Esophagus (tissue), 2 donors: Measurements from ENCODE around the gene SINHCAF. TPM values are rescaled to one million over a fixed set of nuclear protein-coding genes. Genes with fewer than 3 reads are reported as not detected.
A peak's percentile ranks its signal among the peaks of the same experiment; 100 is the strongest.
"Not testable (repeated sequence)": the region's sequence is repeated elsewhere in the genome, so short reads cannot be mapped to it uniquely, and the experiment has no call there.

ENCODE experiments used
- H3K27ac ChIP-seq, 2 donors: one replicate each; pipeline ENCODE4 v1.5.1; 2013; ENCODE audit warnings: low read depth in 2 of 2, mild to moderate bottlenecking in 2 of 2, inconsistent platforms in 1 of 2, low read length in 1 of 2, moderate library complexity in 1 of 2
- H3K27me3 ChIP-seq, 2 donors: one replicate each; pipeline ENCODE4 v1.6.1; 2013; ENCODE audit warnings: low read length in 2 of 2, control low read depth in 1 of 2, mild to moderate bottlenecking in 1 of 2; ENCODE audit not compliant: insufficient read depth in 2 of 2, control insufficient read depth in 1 of 2
- H3K36me3 ChIP-seq, 2 donors: one replicate each; pipeline ENCODE4 v1.6.1; 2013; ENCODE audit warnings: low read length in 1 of 2; ENCODE audit not compliant: control insufficient read depth in 2 of 2, insufficient read depth in 2 of 2
- H3K4me1 ChIP-seq, 2 donors: one replicate each; pipeline ENCODE4 v1.6.1; 2013; ENCODE audit warnings: low read length in 1 of 2; ENCODE audit not compliant: control insufficient read depth in 2 of 2, insufficient read depth in 2 of 2
- H3K4me3 ChIP-seq, 2 donors: one replicate each; pipeline ENCODE4 v1.5.1; 2013; ENCODE audit warnings: low read length in 2 of 2, mild to moderate bottlenecking in 2 of 2, low read depth in 1 of 2, moderate library complexity in 1 of 2
- H3K9me3 ChIP-seq, 2 donors: one replicate each; pipeline ENCODE4 v1.6.1; 2013; ENCODE audit warnings: mild to moderate bottlenecking in 2 of 2, low read depth in 1 of 2, low read length in 1 of 2, moderate library complexity in 1 of 2; ENCODE audit not compliant: control insufficient read depth in 2 of 2, insufficient read depth in 1 of 2
- WGBS, 2 donors: extraction: QIAGEN DNeasy Blood & Tissue Kit; methylation state at CpG; one replicate each; pipeline ENCODE4 v1.1.7; 2013; 5-methylcytosine and 5-hydroxymethylcytosine counted together
- polyA plus RNA-seq, 2 donors: library from polyadenylated mRNA; stranded (reverse); fragments of 200-250 nt; gene quantifications; one replicate each; pipeline ENCODE4 v1.2.3, GENCODE V29; 2013
- donor health status: healthy with polysubstance abuse.
- donor health status: Bipolar disorder and iron deficiency.

The SINHCAF gene, protein sequence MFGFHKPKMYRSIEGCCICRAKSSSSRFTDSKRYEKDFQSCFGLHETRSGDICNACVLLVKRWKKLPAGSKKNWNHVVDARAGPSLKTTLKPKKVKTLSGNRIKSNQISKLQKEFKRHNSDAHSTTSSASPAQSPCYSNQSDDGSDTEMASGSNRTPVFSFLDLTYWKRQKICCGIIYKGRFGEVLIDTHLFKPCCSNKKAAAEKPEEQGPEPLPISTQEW
- 10 to 100 TPM; 14.6 to 19.0 TPM for polyA plus RNA-seq

DNA sequence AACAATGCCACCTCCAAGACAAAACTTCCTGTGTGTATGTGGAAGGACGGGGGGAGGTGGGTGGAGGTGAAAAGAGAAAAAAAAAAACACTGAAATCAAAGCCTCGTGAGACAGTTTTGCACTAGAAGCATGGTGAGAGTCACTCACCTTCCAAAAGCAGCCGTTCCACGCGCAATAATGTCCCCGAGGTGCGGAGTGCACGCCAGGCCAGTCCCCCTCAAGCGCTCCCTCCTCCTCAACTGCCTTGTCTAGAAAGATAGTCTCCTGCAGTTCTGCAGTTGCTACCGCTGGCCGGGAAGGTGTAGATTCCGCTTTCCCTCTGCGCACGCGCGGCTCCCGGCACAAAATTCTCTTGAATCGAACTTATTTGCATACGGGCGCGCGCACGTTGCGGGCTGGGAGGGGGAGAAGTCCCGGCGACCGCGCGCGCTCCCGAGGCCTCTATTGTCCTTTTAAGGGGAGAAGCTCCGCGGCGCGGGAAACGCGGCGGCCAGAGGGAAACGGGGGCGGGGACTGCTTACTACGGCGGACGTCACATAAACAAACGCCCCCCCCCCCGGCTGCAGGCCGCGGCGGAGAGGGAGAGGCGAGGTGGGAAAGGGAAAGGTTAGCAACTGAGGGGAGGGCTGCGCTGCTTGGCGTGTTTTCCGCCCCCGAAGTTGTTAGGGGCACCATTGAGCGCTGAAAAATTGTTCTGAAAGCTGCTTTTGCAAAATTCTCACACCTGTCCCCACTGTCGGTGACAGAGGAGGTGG lies at the start of gene SINHCAF:
Gene SINHCAF (minus strand): TSS at position 274 of the 755 bp plus-strand sequence. CDS start 27,946 bp downstream, outside the sequence.
- no peaks in the 10 kb centered on the region for H3K9me3 ChIP-seq
- H3K4me1 ChIP-seq, result no peaks in the 10 kb centered on the region
- no peaks in the 10 kb centered on the region for H3K36me3 ChIP-seq
- no peaks in the 10 kb centered on the region for H3K27me3 ChIP-seq
- 0 to 1% methylated on average over 45 to 55 of the region's 55 CpGs for WGBS, 2 donors
- peak within 1 kb of the TSS; percentile 90 to 98 for H3K27ac ChIP-seq
- H3K4me3 ChIP-seq, result peak within 1 kb of the TSS; percentile 81 to 84

DNA sequence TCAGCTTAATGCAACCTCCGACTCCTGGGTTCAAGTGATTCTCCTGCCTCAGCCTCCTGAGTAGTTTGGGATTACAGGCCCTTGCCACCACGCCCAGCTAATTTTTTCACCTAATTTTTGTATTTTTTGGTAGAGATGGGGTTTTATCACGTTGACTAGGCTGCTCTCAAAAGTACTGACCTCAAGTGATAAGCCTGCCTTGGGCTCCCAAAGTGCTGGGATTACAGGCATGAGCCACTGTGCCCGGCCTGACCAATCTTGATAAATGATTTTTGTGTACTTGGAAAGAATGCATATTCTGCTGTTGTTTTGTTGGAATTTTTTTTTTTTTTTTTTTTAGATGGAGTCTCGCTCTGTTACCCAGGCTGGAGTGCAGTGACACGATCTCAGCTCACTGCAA lies 49.5 kb upstream of the SINHCAF start:
- 85 to 86% methylated on average over 6 of the region's 6 CpGs for WGBS, 2 donors
- not testable (repeated sequence) for H3K4me1 ChIP-seq, H3K36me3 ChIP-seq, H3K27me3 ChIP-seq, H3K9me3 ChIP-seq, H3K4me3 ChIP-seq, H3K27ac ChIP-seq

DNA sequence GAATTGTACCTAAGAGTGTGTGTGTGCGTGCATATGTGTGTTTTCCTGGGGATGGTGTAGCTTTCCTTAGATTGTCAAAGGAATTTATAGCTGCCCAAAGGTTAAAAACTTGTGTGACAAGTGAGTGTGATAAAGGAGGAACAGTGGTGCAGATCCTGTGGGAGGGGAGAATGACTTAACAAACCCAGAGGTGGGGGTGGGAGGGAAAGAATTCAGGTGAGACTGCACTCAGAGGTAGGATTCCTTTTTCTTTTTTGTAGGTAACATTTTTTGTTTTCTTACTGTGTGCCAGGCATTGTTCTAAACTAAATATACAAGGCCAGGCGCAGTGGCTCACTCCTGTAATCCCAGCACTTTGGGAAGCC lies 45.3 kb upstream of the SINHCAF start:
- no peaks in the 10 kb centered on the region for H3K4me1 ChIP-seq
- H3K9me3 ChIP-seq, result no peaks in the 10 kb centered on the region
- no peak overlapping the region for H3K4me3 ChIP-seq
- no peaks in the 10 kb centered on the region for H3K36me3 ChIP-seq
- WGBS, 2 donors, result 85 to 91% methylated on average over 2 of the region's 2 CpGs
- no peak overlapping the region for H3K27ac ChIP-seq
- H3K27me3 ChIP-seq, result no peaks in the 10 kb centered on the region

DNA sequence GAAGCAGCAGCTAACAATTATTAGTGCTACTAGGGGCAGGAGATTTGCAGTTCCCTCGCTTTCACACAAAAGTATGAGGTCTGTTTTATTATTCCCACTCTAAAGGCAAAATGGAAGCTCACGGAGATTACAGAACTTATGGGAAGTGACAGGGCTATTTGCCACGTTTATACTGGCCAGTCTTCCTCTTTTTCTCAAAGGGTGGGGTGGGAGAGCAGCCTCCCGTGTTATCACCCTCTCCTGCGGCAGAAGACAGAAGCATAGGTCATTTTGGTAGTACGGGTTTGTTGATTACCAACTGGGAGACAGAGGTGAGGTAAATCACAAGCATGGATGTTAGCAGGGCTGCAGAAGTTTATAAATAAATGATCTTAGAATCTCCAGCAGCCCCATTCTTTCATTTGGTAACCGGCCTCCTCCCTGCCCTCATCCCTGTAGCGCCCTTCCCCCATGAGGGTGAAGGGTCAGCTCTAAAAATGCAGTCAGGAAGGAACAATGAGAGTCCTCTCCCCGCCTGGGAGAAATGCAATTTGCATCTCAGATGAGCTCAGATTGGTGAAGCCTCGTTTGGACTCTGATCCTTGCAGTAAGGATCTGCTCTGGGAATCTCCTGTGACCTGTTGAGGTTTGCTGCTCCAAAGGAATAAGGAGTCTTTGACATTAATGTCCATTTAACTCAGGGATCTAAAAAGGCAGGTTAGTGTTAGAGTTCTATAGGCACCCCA lies 44.7 kb upstream of the SINHCAF start:
- H3K27ac ChIP-seq, result peak overlapping the region in 1 of 2 donors; percentile 66

DNA sequence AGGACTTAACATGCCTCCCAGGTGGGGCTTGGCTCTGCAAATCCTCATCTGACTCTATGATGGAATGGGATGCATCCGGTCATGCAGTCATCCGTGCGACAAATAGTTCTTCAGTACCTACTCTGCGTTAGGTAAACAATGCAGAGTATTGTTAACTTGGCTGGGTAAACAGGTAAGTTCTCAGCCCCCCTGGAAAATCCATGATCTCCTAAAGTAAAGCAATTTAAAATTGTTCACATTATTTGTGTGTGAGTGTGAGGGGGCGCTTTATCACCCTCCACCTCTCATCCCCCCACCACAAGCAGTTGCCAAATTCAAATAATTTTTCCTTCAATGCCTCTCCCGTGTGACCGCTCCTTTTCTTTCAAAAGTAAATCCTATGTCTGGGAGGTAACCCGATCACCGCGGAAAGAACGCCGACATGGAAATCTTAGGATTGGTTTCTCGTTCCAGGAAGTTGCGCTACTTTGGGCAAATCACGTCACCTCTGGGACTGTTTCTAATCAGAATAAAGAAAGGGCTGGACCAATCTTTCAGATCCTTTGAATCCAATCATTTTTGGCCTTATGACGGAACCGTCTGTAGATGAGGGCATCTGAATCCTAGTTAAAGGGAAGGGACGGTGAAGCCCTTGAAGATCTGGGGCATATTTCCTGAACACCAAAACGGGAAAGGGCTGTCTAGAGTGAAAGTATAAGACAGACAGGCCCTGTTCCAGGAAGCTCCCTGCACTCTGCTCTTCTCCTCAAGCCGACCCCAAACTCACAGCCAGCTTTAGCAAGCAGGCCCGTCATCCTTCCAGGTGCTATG lies 44.0 kb upstream of the SINHCAF start:
- H3K9me3 ChIP-seq, result no peaks in the 10 kb centered on the region
- no peaks in the 10 kb centered on the region for H3K36me3 ChIP-seq
- H3K27me3 ChIP-seq, result no peaks in the 10 kb centered on the region
- H3K27ac ChIP-seq, result peak overlapping the region in 1 of 2 donors; percentile 66
- 25 to 35% methylated on average over 21 of the region's 21 CpGs for WGBS, 2 donors
- H3K4me3 ChIP-seq, result peak overlapping the region in 1 of 2 donors; percentile 31
- H3K4me1 ChIP-seq, result no peaks in the 10 kb centered on the region

More for the DNA sequence above, 44.7 kb upstream of the SINHCAF start:
- Histone ChIP-seq H3K9me3 (no peaks in the 10 kb centered on the region), H3K4me1 (no peaks in the 10 kb centered on the region), H3K4me3 (peak overlapping the region in 1 of 2 donors; percentile 31), H3K27me3 (no peaks in the 10 kb centered on the region), H3K36me3 (no peaks in the 10 kb centered on the region)
- WGBS, 2 donors, result 58 to 65% methylated on average over 10 of the region's 10 CpGs

DNA sequence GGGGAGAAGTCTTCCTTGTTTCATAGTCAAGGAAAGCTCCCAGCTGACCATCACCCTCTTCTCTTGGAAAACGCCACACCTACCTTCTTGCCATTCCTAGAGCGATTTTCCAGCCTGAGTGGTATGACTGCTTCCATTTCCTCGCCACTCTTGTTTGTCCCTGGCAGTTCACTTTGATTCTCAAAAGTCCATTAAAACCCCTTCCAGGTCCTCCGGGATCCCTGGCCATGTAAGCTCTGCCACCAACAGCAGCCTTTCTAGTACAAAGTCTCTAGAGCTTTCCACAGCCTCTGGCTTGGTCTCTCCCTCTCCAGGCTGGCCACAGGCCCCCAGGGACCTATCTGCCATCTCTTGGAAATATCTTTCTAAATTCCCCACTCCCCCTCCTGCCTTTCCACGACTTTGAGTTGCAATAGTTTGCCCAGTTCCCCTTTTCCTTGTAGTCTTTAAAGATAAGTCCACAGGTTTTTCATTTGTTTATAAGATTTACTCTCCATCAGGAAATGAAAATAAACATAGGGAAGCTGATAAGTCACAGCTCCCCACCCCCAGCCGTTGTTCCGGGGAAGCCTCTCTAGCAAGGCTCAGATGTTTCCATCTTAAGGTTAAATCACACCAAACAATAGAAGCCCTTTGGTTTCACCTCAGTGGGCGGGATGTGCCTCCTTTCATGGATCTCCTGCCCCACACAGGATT lies 42.9 kb upstream of the SINHCAF start:
- H3K27ac ChIP-seq, result no peak overlapping the region

DNA sequence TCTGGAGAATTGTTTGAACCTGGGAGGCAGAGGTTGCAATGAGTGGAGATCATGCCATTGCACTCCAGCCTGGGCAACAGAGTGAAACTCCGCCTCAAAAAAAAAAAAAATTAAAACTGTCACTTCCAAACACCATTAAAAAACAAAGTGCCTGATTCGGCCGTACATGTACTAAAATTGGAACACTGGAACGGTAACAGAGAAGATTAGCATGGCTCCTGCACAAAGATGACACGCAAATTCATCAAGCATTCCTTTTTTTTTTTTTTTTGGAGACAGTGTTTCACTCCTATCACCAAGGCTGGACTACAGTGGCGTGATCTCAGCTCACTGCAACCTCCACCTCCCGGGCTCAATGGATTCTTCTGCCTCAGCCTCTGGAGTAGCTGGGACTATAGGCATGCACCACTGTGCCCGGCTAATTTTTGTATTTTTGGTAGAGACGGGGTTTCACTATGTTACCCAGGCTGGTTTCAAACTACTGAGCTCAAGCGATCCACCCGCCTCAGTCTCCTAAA lies 40.2 kb upstream of the SINHCAF start:
- H3K4me1 ChIP-seq, result peaks cover 0 to 5% of the 10 kb centered on the region in 2 donors
- no peaks in the 10 kb centered on the region for H3K9me3 ChIP-seq
- no peaks in the 10 kb centered on the region for H3K27me3 ChIP-seq
- H3K36me3 ChIP-seq, result no peaks in the 10 kb centered on the region
- 86 to 91% methylated on average over 11 of the region's 11 CpGs for WGBS, 2 donors
- no peak overlapping the region for H3K27ac ChIP-seq
- no peak overlapping the region for H3K4me3 ChIP-seq

More for the DNA sequence above, 42.9 kb upstream of the SINHCAF start:
- Histone ChIP-seq H3K9me3 (no peaks in the 10 kb centered on the region), H3K4me3 (no peak overlapping the region), H3K27me3 (no peaks in the 10 kb centered on the region), H3K4me1 (no peaks in the 10 kb centered on the region), H3K36me3 (no peaks in the 10 kb centered on the region)
- WGBS, 2 donors, result 50 to 51% methylated on average over 8 of the region's 8 CpGs

DNA sequence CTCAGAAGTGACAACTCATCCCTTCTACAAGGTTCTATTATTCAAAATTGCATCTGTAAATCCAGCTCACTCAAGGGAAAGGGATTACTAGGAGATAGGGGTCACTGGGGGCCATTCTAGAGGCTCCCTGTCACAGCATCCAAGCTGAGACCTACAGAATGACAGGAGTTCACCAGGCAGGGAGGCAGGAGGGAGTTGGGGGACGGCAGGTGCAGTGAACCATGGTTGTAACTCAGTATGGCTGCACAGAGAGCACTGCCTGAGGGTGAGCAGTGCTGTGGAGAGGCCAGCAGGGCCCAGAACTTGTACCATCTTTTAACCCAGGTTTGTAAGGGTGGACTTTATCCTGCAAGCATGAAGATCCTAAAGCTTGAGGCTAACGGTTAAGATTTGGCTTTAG lies 37.9 kb upstream of the SINHCAF start:
- H3K9me3 ChIP-seq, result no peaks in the 10 kb centered on the region
- WGBS, 2 donors, result 75 to 79% methylated on average over 2 of the region's 2 CpGs
- no peak overlapping the region for H3K27ac ChIP-seq
- peaks cover 0 to 5% of the 10 kb centered on the region in 2 donors for H3K4me1 ChIP-seq
- H3K4me3 ChIP-seq, result no peak overlapping the region
- no peaks in the 10 kb centered on the region for H3K36me3 ChIP-seq
- H3K27me3 ChIP-seq, result no peaks in the 10 kb centered on the region
